Right renal cortex interstitium (tissue), 3 donors: ENCODE results near the gene RETREG2. TPM values are rescaled to one million over a fixed set of nuclear protein-coding genes. Genes with fewer than 3 reads are reported as not detected.

ENCODE experiments used
- DNase-seq, 3 donors: peaks; one replicate each; pipeline ENCODE4 v3.0.0-alpha.2; 2013; ENCODE audit warnings: low read depth in 3 of 3, low spot score in 2 of 3
- polyA plus RNA-seq, 3 donors: library from polyadenylated mRNA; unstranded; fragments of 120-200 nt; gene quantifications; one replicate each; pipeline ENCODE4 v1.2.1, GENCODE V29; 2013; ENCODE audit not compliant: insufficient read length in 3 of 3

RETREG2 gene
- polyA plus RNA-seq, 3 donors = 108 to 127 (median 108) TPM

- DNase-seq = no peak
Observed at GRCh38 chr2:219213026-219213415, 34.9 kb downstream of the RETREG2 start.

GRCh38 chr2:219213486-219214071 is 35.5 kb downstream of the RETREG2 start:
- no peak for DNase-seq

GRCh38 chr2:219214141-219214540 is 36.1 kb downstream of the RETREG2 start:
- DNase-seq = no peak

GRCh38 chr2:219214786-219215185 is 36.7 kb downstream of the RETREG2 start:
- DNase-seq = no peak

- no peak for DNase-seq
Observed at GRCh38 chr2:219215871-219216534, 37.9 kb downstream of the RETREG2 start.

- DNase-seq = no peak
Observed at GRCh38 chr2:219216535-219216915, 38.5 kb downstream of the RETREG2 start.

- peak in 1 of 3 donors; percentile 47 for DNase-seq
Observed at GRCh38 chr2:219218217-219218731, 40.2 kb downstream of the RETREG2 start.

GRCh38 chr2:219218732-219219701 is 40.9 kb downstream of the RETREG2 start, which contains the start of gene ABCB6:
ABCB6 (minus strand) TSS chr2:219218958; CDS start chr2:219218673, 285 bp downstream.
- peak in 2 of 3 donors; percentile 80 to 87 for DNase-seq

GRCh38 chr2:219219784-219220532 is 41.9 kb downstream of the RETREG2 start:
- no peak for DNase-seq

- no peak for DNase-seq
Observed at GRCh38 chr2:219220652-219221402, 42.8 kb downstream of the RETREG2 start.

- DNase-seq = no peak
Observed at GRCh38 chr2:219221957-219222518, 44.0 kb downstream of the RETREG2 start.

- no peak for DNase-seq
Observed at GRCh38 chr2:219223831-219224610, 45.9 kb downstream of the RETREG2 start.

- no peak for DNase-seq
Observed at GRCh38 chr2:219225350-219225749, 47.3 kb downstream of the RETREG2 start.

GRCh38 chr2:219228041-219228910 is 50.2 kb downstream of the RETREG2 start:
- no peak for DNase-seq

- no peak for DNase-seq
Observed at GRCh38 chr2:219228911-219229304, 50.8 kb downstream of the RETREG2 start.

GRCh38 chr2:219229305-219230058 is 51.4 kb downstream of the RETREG2 start, which contains the start of the genes ANKZF1 and ATG9A:
ANKZF1 (plus strand) TSS chr2:219229806; CDS start chr2:219230258, 452 bp downstream.
ATG9A (minus strand) TSS chr2:219229636; CDS start chr2:219228024, 1,612 bp downstream.
- peak; percentile 88 to 97 (median 95) for DNase-seq
